Right lobe of liver (tissue), 4 donors: ENCODE results near the gene ANO4.

Source experiments
- CTCF ChIP-seq, 4 donors: fragments of 200-600 bp in 3 of 4; fragments of 450-650 bp in 1 of 4; IDR thresholded peaks; one replicate each; pipeline versions ENCODE4 v1.5.1 to v1.8.0; 2016 to 2022; ENCODE audit warnings: antibody characterized with exemption in 4 of 4, mild to moderate bottlenecking in 2 of 4
- POLR2A ChIP-seq: fragments of 450-650 bp; IDR thresholded peaks from one replicate; pipeline ENCODE4 v1.6.1; 2017; ENCODE audit warnings: antibody characterized with exemption, mild to moderate bottlenecking
- donor health status: DM: no; HTN: no; CAD: no.
- donor health status: DM: no; HTN: no; CAD: no.
- donor health status: DM: no; HTN: yes; CAD: no.

- TF ChIP-seq CTCF (IDR thresholded peaks at IDR 0.05) (no peak), POLR2A (no peak)
These were observed 210.3 kb downstream of the ANO4 start for GRCh38 chr12:101004898-101005297.
